ENCODE measurements around the gene NOL7. TPM values are rescaled to one million over a fixed set of nuclear protein-coding genes. Genes with fewer than 3 reads are reported as not detected.

Gene NOL7
- total and polyA plus RNA-seq, 2 of the 4 experiments (the other 2 are of a cell fraction): 21.3 to 34.5 TPM

- Histone ChIP-seq H4K8ac (ENCODE audit: low read depth in 2 of 2, low read length in 2 of 2) (no peak overlapping the region), H3K36me3 (ENCODE audit: control insufficient read depth, insufficient read depth, low read length) (peaks cover 14% of the 10 kb centered on the region), H2BK5ac (ENCODE audit: low read depth, low read length, poor library complexity, severe bottlenecking) (no peak overlapping the region), H3K79me1 (ENCODE audit: low read depth in 1 of 2, low read length in 2 of 2) (peaks cover 6 to 7% of the 10 kb centered on the region in 2 experiments; a peak in 2 of 4 replicates), H2AK5ac (ENCODE audit: low read depth, low read length) (no peak overlapping the region), H3K9ac (ENCODE audit: low read depth, low read length) (no peak overlapping the region), H2AK9ac (replicated peaks; ENCODE audit: low read depth, low read length, poor library complexity) (no peak overlapping the region), H3K4ac (ENCODE audit: low read depth, low read length) (no peak overlapping the region), H4K5ac (ENCODE audit: low read depth, low read length) (no peak overlapping the region), H2AFZ (replicated peaks; ENCODE audit: low read length, poor library complexity) (no peak overlapping the region), H2BK15ac (ENCODE audit: low read depth, low read length) (no peak overlapping the region), H3K27ac (ENCODE audit: insufficient read depth, low read length) (no peak overlapping the region), H3K4me2 (ENCODE audit: low read depth, low read length) (no peak overlapping the region), H3K18ac (ENCODE audit: low read depth, low read length) (no peak overlapping the region), H3K9me3 (ENCODE audit: control insufficient read depth, insufficient read depth, low read length) (no peaks in the 10 kb centered on the region), H2BK120ac (ENCODE audit: low read depth, low read length) (no peak overlapping the region), H3K4me3 (ENCODE audit: insufficient read depth, low read depth, low read length) (no peak overlapping the region), H3K56ac (ENCODE audit: extremely low read depth, insufficient read depth, low read length) (no peak overlapping the region), H4K91ac (ENCODE audit: insufficient read depth, low read depth, low read length) (no peak overlapping the region), H3K4me1 (ENCODE audit: control insufficient read depth, insufficient read depth, low read length) (no peaks in the 10 kb centered on the region), H3K27me3 (ENCODE audit: control insufficient read depth, insufficient read depth, low read length) (no peaks in the 10 kb centered on the region), H3K14ac (replicated peaks; ENCODE audit: low read depth, low read length) (no peak overlapping the region), H3K23ac (ENCODE audit: low read depth, low read length) (no peak overlapping the region), H3K9me1 (ENCODE audit: insufficient read depth, low read length) (no peaks in the 10 kb centered on the region), H2BK20ac (ENCODE audit: low read depth, low read length) (no peak overlapping the region), H4K20me1 (ENCODE audit: insufficient read depth, low read length) (no peaks in the 10 kb centered on the region)
- intact Hi-C loops (cut with micrococcal nuclease): no loop called here
- DNase-seq: peak; percentile 23
- ATAC-seq (ENCODE audit: low read depth): no peak
- no CpG with 5 or more reads among the region's 5 CpGs for WGBS, 2 experiments (ENCODE audit: extremely low coverage in 2 of 2, insufficient read length in 1 of 2)
- in situ Hi-C loops (cut with MboI; ENCODE audit: low sequenced_read_pairs): no loop called here
- TF ChIP-seq BHLHE40 (IDR thresholded peaks at IDR 0.05; ENCODE audit: low read depth, low read length) (no peak), CEBPB (IDR thresholded peaks at IDR 0.05; ENCODE audit: low read depth, low read length) (peak; percentile 47; the same call in 1 of the 2 replicates), MAFK (IDR thresholded peaks at IDR 0.05; ENCODE audit: low read depth, low read length) (no peak)
- CTCF ChIA-PET: no interaction called here
- BruUV-seq (replicated peaks): no TSS peak
- dilution Hi-C loops (cut with HindIII; ENCODE audit: low sequenced_read_pairs, unreplicated experiment): no loop called here
- POLR2A ChIA-PET (ENCODE audit: unreplicated experiment): no interaction called here
Measured at GRCh38 chr6:13641315-13641714, 26.2 kb downstream of the NOL7 start.

Data from IMR-90 (cell line).